K562 (cell line): ENCODE measurements around the gene SOX8. TPM values are rescaled to one million over a fixed set of nuclear protein-coding genes. Genes with fewer than 3 reads are reported as not detected.

Source experiments
- GABPB2 ChIP-seq: fragments of 250-450 bp; sonication (Bioruptor Pico); conservative IDR thresholded peaks from 2 replicates; pipeline ENCODE4 v1.5.1; 2021; ENCODE audit warnings: mild to moderate bottlenecking
- HCFC1 ChIP-seq: IDR thresholded peaks from 2 replicates; pipeline ENCODE4 v1.6.1; 2012; ENCODE audit warnings: low read depth, low read length, improper control_type of control experiment
- HES1 ChIP-seq: fragments of 450-650 bp; IDR thresholded peaks from 2 replicates; pipeline ENCODE4 v1.6.1; 2016; ENCODE audit warnings: low read depth, mild to moderate bottlenecking, moderate library complexity
- POLR2H ChIP-seq: IDR thresholded peaks from 2 replicates; pipeline ENCODE4 v1.6.1; 2016; ENCODE audit warnings: missing genetic modification characterization, low read depth, mild to moderate bottlenecking, control low read depth, missing compliant biosample characterization, moderate library complexity
- PRDM10 ChIP-seq: fragments of 450-650 bp; IDR thresholded peaks from 2 replicates; pipeline ENCODE4 v1.6.1; 2018; ENCODE audit not compliant: partially characterized antibody
- SRSF3 ChIP-seq: fragments of 200-400 bp; formaldehyde crosslinking; IDR thresholded peaks from 2 replicates; pipeline ENCODE4 v1.6.1; 2016; ENCODE audit warnings: mild to moderate bottlenecking, low read length, moderate library complexity; ENCODE audit not compliant: insufficient read depth
- TCF15 ChIP-seq: fragments of 250-450 bp; sonication (Bioruptor Pico); IDR thresholded peaks from 2 replicates; pipeline ENCODE4 v1.8.0; 2022; ENCODE audit warnings: moderate library complexity, mild to moderate bottlenecking, inconsistent platforms
- U2AF1 ChIP-seq: fragments of 200-400 bp; formaldehyde crosslinking; optimal IDR thresholded peaks from 2 replicates; pipeline ENCODE3; 2017; ENCODE audit warnings: mild to moderate bottlenecking, low read depth, low read length, moderate library complexity
- XRCC5 ChIP-seq: fragments of 200-400 bp; formaldehyde crosslinking; IDR thresholded peaks from 2 replicates; pipeline ENCODE4 v1.6.1; 2017; ENCODE audit warnings: low read depth, mild to moderate bottlenecking, low read length
- ZFX ChIP-seq: sonication (generic); formaldehyde crosslinking; IDR thresholded peaks from 2 replicates; pipeline ENCODE4 v1.8.0; 2022; ENCODE audit warnings: mild to moderate bottlenecking, missing genetic modification reagents, moderate library complexity
- ZNF586 ChIP-seq: fragments of 450-650 bp; formaldehyde crosslinking; conservative IDR thresholded peaks from 2 replicates; pipeline ENCODE4 v1.4.0; 2020; ENCODE audit warnings: mild to moderate bottlenecking, moderate library complexity
- ZNF695 ChIP-seq: fragments of 450-650 bp; formaldehyde crosslinking; IDR thresholded peaks from 2 replicates; pipeline ENCODE4 v1.4.0; 2020; ENCODE audit warnings: mild to moderate bottlenecking, moderate library complexity
- ZNF766 ChIP-seq: fragments of 200-800 bp; sonication (Bioruptor generic); conservative IDR thresholded peaks from 2 replicates; pipeline ENCODE4 v1.6.1; 2016; ENCODE audit warnings: missing genetic modification characterization, missing compliant biosample characterization
- polyA plus RNA-seq, 8 experiments: library from polyadenylated mRNA; depleted of rRNA in 4 of 8; stranded (reverse) in 5 of 8; unstranded in 3 of 8; fragments of >200 nt; fragmentation: Nextera tagmentation in 2 of 8; fragmentation: Illumina TruSeq in 1 of 8; extraction: Ambion mirVana in 2 of 8; extraction: Trizol in 1 of 8; gene quantifications; 2 replicates each; pipeline versions ENCODE4 v1.2.1 to v1.2.3, GENCODE V29; 2011 to 2014; ENCODE audit warnings: inconsistent platforms in 1 of 8, missing spikeins in 1 of 8
- total RNA-seq, 7 experiments: library from RNA; depleted of rRNA in 6 of 7; stranded (reverse); fragments of >200 nt in 6 of 7; fragmentation: Illumina TruSeq in 2 of 7; extraction: Trizol in 2 of 7; gene quantifications; 2 replicates each; pipeline versions ENCODE4 v1.2.1 to v1.2.3, GENCODE V29; 2011 to 2021; ENCODE audit warnings: low replicate concordance in 1 of 7
- TF ChIP-seq, protein P1 (sequence below): fragments of 450-650 bp; IDR thresholded peaks from one replicate; pipeline ENCODE4 v1.6.1; 2018; ENCODE audit warnings: mild to moderate bottlenecking, moderate library complexity; ENCODE audit not compliant: partially characterized antibody
- TF ChIP-seq, protein P2 (sequence below): conservative IDR thresholded peaks from 2 replicates; pipeline ENCODE4 v1.6.1; 2011; ENCODE audit warnings: low read depth, mild to moderate bottlenecking, low read length; ENCODE audit not compliant: control insufficient read depth

SOX8 gene
- total and polyA plus RNA-seq, 9 of the 15 experiments (the other 6 are each of a cell fraction or from before 2014, with no cell fraction given): 0.07 to 0.15 (median 0.15) TPM; not detected in 6

GRCh38 chr16:1002399-1003166 is 21.0 kb downstream of the SOX8 start (continued):
- TF ChIP-seq POLR2H (tag) (no peak), PRDM10 (peak; percentile 95), ZNF766 (CRISPR knock-in tag) (no peak), ZNF586 (CRISPR knock-in tag) (no peak), SRSF3 (no peak), TCF15 (CRISPR knock-in tag) (no peak), U2AF1 (no peak), XRCC5 (no peak), HES1 (no peak), ZFX (CRISPR knock-in tag) (peak; percentile 45), HCFC1 (no peak), ZNF695 (no peak), GABPB2 (CRISPR knock-in tag) (no peak)
- TF ChIP-seq, protein P1, sequence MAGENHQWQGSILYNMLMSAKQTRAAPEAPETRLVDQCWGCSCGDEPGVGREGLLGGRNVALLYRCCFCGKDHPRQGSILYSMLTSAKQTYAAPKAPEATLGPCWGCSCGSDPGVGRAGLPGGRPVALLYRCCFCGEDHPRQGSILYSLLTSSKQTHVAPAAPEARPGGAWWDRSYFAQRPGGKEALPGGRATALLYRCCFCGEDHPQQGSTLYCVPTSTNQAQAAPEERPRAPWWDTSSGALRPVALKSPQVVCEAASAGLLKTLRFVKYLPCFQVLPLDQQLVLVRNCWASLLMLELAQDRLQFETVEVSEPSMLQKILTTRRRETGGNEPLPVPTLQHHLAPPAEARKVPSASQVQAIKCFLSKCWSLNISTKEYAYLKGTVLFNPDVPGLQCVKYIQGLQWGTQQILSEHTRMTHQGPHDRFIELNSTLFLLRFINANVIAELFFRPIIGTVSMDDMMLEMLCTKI: no peak
- TF ChIP-seq, protein P2, sequence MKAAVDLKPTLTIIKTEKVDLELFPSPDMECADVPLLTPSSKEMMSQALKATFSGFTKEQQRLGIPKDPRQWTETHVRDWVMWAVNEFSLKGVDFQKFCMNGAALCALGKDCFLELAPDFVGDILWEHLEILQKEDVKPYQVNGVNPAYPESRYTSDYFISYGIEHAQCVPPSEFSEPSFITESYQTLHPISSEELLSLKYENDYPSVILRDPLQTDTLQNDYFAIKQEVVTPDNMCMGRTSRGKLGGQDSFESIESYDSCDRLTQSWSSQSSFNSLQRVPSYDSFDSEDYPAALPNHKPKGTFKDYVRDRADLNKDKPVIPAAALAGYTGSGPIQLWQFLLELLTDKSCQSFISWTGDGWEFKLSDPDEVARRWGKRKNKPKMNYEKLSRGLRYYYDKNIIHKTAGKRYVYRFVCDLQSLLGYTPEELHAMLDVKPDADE: no peak
- TF ChIP-seq, all 486 proteins: peak for 29
